ENCODE measurements around the gene PIM3.

Gene PIM3

DNA sequence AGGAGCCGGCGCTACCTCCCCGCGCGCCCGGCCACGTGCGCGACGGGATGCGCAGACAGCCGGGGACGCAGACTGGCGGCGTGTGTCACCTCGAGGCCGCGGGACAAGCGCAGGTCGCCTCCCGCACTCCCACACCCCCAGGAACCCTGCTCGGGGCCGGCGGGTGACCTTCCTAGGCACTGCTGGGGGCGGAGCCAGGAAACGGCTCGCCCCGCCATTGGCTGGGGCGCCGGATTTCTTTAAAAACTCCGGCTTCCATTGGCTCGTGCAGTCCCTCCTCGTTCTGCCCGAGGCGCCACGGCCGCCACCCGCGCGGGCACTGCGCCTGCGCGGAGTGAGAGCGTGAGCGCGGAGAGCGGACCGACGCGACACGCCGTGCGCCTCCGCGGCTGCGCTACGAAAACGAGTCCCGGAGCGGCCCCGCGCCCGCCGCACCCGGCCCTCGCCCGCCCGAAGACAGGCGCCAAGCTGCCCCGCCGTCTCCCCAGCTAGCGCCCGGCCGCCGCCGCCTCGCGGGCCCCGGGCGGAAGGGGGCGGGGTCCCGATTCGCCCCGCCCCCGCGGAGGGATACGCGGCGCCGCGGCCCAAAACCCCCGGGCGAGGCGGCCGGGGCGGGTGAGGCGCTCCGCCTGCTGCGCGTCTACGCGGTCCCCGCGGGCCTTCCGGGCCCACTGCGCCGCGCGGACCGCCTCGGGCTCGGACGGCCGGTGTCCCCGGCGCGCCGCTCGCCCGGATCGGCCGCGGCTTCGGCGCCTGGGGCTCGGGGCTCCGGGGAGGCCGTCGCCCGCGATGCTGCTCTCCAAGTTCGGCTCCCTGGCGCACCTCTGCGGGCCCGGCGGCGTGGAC lies at the start of gene PIM3:
PIM3 (plus strand) TSS at position 614 of the 846 bp plus-strand sequence; CDS start at position 790, 176 bp downstream.
- DNase-seq (ENCODE audit: low spot score), result peak; percentile 89

DNA sequence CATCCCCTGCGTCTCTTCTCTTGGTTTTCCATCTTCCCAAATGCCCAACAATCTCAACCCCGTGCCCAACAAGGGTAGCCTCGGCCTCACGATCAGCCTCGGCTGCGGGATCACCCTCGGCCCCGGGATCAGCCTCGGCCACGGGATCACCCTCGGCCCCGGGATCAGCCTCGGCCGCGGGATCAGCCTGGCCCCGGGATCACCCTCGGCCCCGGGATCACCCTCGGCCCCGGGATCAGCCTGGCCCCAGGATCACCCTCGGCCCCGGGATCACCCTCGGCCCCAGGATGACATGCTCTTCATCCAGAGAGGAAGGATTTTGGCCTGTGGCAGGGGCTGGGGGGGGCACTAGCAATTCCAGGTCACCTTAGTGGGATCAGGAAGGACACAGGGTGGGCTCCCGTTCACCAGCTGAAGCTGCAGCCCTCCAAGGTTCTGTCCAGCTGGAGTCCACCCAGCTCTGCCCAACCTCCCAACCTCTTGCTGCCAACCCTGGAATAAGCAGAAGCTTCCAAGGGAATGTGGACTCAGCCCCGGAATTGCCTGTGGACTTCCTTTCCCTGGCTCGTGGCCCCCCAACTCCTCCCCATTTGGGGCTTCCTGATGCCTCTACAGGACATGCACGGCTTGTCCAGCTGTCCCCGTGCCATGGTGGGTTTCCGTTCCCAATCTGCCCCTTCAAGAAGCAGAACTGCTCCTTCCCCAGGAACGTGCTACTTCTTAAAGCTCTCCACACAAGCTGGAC lies 48.5 kb upstream of the PIM3 start:
- DNase-seq (ENCODE audit: low spot score), result no peak

DNA sequence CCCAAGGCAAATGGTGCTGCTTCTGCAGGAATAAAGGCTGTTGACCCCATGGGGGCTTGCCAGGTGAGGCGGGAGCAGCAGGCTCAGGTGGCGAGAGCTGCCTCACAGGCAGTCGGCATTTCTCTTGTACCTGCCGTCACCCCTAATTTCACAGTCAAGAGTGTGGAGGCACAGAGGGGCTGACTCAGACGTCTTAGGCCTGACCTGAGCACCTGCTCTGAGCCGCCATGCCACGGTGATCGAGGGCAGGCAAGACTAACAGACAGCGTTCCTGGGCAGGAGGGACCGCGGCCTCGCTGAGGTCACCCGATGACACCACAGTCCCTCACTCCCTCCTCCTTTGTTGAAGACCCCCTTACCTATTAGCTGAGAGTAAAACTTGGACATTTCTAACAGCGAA lies 47.5 kb upstream of the PIM3 start:
- no peak for DNase-seq (ENCODE audit: low spot score)

GRCh38 chr22:49913446-49913845 lies 47.1 kb upstream of the PIM3 start:
- no peak for DNase-seq (ENCODE audit: low spot score)

DNA sequence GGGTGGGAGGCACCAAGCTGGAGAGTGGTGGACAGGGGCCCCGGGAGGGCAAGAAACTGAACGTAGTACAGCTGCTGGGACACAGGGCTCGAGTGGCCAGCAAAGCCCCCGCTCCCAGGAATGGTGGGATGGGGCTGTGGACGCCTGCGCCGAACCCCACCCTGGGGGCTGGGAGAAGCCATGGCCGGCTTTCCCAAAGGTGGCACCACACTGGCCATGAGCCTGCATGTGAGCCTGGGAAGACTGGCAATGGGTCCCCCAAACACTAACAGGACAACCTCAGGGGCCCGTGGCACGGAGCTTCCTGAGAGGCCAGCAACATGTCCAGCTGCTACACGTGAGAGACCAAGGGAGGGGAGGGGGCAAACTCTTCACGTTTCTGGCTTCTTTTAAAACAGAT lies 46.3 kb upstream of the PIM3 start:
- no peak for DNase-seq (ENCODE audit: low spot score)

GRCh38 chr22:49915610-49916009 lies 45.0 kb upstream of the PIM3 start:
- DNase-seq (ENCODE audit: low spot score), result no peak

DNA sequence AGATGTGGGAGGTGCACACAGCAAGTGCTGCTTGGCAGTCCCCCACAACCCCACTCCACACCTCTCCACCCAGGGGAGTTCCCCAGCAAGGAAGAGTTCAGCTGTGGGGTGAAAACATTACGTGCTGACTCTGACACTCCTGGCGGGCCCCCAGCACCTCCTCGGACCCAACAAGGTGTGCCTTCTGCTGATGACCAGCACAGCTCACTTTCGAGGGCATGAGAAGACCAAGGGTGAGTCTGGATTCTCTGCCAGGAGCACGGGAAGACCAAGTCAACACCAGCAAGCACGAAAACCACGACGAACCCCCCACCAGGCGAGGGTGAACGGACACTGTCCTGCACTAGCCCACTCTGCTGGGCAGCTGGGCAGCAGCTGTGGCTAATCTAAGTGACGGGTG lies 43.7 kb upstream of the PIM3 start:
- DNase-seq (ENCODE audit: low spot score), result no peak

DNA sequence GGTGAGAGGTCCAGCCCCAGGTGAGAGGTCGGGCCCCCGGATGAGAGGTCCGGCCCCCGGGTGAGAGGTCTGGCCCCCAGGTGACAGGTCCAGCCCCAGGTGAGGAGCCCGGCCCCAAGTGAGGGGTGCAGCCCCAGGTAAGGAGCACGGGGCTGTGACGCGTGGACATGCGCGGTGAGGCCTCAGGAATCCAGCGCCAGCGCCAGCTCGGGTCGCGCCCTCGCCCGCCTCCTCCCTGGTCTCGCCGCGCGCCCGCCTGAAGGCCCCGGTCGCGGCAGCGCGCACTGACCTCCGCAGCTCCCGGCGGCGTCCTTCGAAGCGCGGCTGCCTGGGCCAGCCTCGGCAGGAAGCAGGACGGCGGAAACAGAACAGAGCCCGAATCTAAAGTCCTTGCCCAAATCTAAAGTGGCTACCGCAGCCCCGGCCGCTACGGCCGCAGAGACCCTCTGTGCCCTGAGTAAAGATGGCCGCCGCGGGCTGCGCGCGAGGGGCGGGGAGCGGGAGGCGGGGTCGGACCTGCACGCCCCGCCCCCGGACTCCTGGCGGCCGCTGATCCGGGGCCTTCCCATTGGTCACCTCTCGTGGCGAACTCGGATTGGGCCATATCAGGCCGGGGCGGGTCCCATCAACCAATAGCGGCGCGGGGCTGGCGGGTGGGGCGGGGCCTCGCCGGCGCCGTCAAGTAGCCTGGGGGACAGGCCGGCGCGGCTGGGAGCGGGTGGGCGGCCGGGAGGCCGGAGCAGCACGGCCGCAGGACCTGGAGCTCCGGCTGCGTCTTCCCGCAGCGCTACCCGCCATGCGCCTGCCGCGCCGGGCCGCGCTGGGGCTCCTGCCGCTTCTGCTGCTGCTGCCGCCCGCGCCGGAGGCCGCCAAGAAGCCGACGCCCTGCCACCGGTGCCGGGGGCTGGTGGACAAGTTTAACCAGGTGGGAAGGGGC lies 42.3 kb upstream of the PIM3 start, which contains the start of the genes ALG12 and CRELD2:
ALG12 (minus strand) TSS at position 465 of the 937 bp plus-strand sequence. CDS start 4,673 bp downstream, outside the sequence.
CRELD2 (plus strand) TSS at position 661 of the 937 bp plus-strand sequence; CDS start at position 797, 136 bp downstream.
- DNase-seq (ENCODE audit: low spot score), result peak; percentile 89

GRCh38 chr22:49918911-49919881 lies 41.4 kb upstream of the PIM3 start:
- no peak for DNase-seq (ENCODE audit: low spot score)

GRCh38 chr22:49920859-49921258 lies 39.7 kb upstream of the PIM3 start:
- DNase-seq (ENCODE audit: low spot score), result no peak

GRCh38 chr22:49921508-49922278 lies 38.9 kb upstream of the PIM3 start:
- DNase-seq (ENCODE audit: low spot score), result no peak

DNA sequence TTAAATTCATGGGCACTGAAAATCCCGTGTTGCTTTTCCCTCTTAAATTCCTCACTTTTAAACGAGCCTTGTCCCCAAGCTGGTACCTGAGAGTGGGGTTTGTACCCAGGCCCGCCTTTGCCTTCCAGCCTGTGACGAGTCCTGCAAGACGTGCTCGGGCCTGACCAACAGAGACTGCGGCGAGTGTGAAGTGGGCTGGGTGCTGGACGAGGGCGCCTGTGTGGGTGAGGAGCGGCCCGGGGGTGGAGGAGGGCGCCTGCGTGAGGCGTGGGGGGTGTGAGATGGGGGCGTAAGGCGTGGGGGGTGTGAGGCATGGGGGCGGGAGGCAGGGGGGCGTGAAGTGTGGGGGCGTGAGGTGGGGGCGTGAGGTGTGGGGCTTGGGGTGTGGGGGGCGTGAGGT lies 38.1 kb upstream of the PIM3 start:
- no peak for DNase-seq (ENCODE audit: low spot score)

DNA sequence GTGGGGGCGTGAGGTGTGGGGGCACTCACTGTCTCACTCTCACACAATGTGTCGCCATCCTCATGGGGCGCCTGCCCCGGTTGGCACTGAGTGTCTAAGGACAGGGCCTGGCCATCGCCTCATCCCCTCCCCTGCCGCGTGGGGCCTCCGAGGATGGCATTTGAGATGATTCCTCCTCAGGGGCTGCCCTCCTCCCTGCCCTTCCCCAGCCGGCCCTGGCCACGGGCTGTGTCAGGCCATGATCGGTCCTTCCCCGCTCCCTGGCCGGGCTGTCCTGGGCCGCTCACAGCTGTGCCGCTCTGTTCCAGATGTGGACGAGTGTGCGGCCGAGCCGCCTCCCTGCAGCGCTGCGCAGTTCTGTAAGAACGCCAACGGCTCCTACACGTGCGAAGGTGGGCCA lies 37.6 kb upstream of the PIM3 start:
- no peak for DNase-seq (ENCODE audit: low spot score)

GRCh38 chr22:49923445-49923844 lies 37.1 kb upstream of the PIM3 start:
- DNase-seq (ENCODE audit: low spot score), result no peak

- DNase-seq (ENCODE audit: low spot score), result no peak
Observed at GRCh38 chr22:49924113-49924833, 36.3 kb upstream of the PIM3 start.

DNA sequence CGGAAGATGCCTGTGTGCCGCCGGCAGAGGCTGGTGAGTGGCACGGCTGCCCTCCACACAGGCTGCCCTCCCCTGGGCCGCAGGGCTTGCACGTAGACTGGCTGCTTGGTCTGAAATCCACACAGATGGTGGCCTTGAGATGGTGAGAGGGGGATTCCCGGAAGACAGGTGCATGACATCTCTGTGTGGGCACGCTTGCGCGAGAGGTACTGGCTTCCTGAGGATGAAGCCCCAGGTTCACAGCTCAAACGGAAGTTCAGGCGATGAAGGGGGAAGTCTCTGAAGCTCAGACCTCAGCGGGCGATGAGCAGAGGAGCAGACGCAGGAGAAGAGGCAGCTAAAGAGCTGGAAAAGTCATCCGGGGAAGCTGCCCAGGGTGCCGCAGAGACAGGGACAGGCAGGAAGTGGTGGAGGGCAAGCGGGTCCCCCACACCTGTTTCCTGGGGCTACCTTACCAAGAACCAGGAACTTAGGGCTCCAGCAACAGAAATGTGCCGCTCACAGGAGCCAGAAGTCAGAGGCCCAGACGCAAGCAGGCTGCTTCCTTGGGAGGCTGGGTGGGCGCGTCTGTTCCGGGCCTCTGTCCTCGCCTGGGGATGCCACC lies 34.9 kb upstream of the PIM3 start:
- DNase-seq (ENCODE audit: low spot score), result no peak

GRCh38 chr22:49926916-49927315 lies 33.7 kb upstream of the PIM3 start:
- DNase-seq (ENCODE audit: low spot score), result no peak

DNA sequence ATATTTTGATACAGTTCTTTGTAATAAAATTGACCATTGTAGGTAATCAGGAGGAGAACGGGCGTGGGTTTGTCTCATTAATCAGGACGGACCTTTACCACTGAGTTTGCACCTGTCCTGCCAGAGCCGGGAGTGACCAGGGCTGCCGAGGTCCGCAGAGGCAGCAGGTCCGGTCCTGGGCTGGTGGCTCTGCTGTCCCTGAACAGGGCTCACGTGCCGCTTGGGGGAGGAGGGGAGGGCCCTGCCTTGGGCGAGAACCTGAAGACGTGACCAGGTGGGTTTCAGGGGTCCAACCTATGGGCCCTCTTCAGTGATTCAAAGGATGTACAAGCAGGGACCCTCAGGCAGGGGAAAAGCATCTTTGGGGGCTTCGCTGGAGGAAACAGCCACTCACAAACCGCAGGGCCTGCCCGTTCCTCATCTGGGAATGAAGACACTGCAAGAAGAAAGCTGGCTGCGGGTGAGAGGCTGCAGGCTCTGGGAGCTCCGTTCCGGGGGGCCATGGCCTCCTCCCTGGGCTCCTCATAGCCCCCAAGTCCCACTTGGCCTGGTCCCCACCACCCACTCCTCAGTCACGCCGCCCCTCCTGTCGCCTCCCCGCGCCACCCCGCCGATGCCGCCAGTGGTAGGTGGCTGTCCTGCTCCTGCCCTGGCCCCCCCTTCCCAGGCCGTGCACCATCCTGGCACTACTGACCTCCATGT lies 32.9 kb upstream of the PIM3 start:
- DNase-seq (ENCODE audit: low spot score), result no peak
